HEK293 (cell line): ENCODE measurements around the gene CCDC92B.

Experiments
- CTCF ChIA-PET: fragments of 350-600 bp; formaldehyde crosslinking; extraction: SDS; loops from one replicate; lab custom pipeline; 2021; ENCODE audit warnings: antibody characterized with exemption; lab: Yijun Ruan, JAX
- POLR2A ChIA-PET: fragments of 300-600 bp; formaldehyde crosslinking; extraction: SDS; loops from one replicate; lab custom pipeline; 2020; ENCODE audit warnings: antibody characterized with exemption, inconsistent platforms; lab: Yijun Ruan, JAX
- H3K27ac ChIP-seq: fragments of 200-500 bp; sonication (Bioruptor generic); 2 replicates; pipeline ENCODE4 v1.5.1; 2014; ENCODE audit warnings: low read depth, low read length, control low read depth, inconsistent platforms; ENCODE audit errors: extremely low read depth
- H3K36me3 ChIP-seq, 2 experiments: fragments of 200-500 bp in 1 of 2; sonication (Bioruptor generic) in 1 of 2; 1 replicate in 1 of 2; 2 replicates in 1 of 2; pipeline ENCODE4 v1.5.1; 2014 to 2017; ENCODE audit warnings: inconsistent platforms in 2 of 2, low read length in 2 of 2; ENCODE audit not compliant: control insufficient read depth in 2 of 2, insufficient read depth in 1 of 2
- H3K4me1 ChIP-seq: fragments of 200-500 bp; sonication (Bioruptor generic); 2 replicates; pipeline ENCODE4 v1.5.1; 2014; ENCODE audit warnings: mild to moderate bottlenecking, low read length, inconsistent platforms; ENCODE audit not compliant: control insufficient read depth, insufficient read depth
- H3K4me3 ChIP-seq: 2 replicates; pipeline ENCODE4 v1.5.1; 2011; ENCODE audit warnings: low read depth, mild to moderate bottlenecking, control low read depth, low read length, moderate library complexity
- H3K9me3 ChIP-seq: fragments of 200-500 bp; sonication (Bioruptor generic); 2 replicates; pipeline ENCODE4 v1.5.1; 2014; ENCODE audit warnings: low read depth, low read length, inconsistent platforms; ENCODE audit not compliant: control insufficient read depth, insufficient read depth
- REPIN1 ChIP-seq: fragments of 450-650 bp; formaldehyde crosslinking; IDR thresholded peaks from 2 replicates; pipeline ENCODE4 v1.5.1; 2017; ENCODE audit warnings: missing biosample characterization, missing genetic modification characterization, low read depth
- ZNF354C ChIP-seq: fragments of 450-650 bp; formaldehyde crosslinking; IDR thresholded peaks from 2 replicates; pipeline ENCODE4 v1.5.1; 2016; ENCODE audit warnings: missing biosample characterization, missing genetic modification characterization, low read depth, borderline replicate concordance
- ZNF394 ChIP-seq: fragments of 450-650 bp; formaldehyde crosslinking; IDR thresholded peaks from 2 replicates; pipeline ENCODE4 v1.5.1; 2016; ENCODE audit warnings: missing biosample characterization, missing genetic modification characterization, mild to moderate bottlenecking, moderate library complexity, borderline replicate concordance
- ZNF426 ChIP-seq: fragments of 450-650 bp; formaldehyde crosslinking; IDR thresholded peaks from 2 replicates; pipeline ENCODE4 v1.5.1; 2017; ENCODE audit warnings: missing biosample characterization, missing genetic modification characterization, mild to moderate bottlenecking, inconsistent platforms, moderate library complexity
- ZNF514 ChIP-seq: fragments of 450-650 bp; formaldehyde crosslinking; IDR thresholded peaks from 2 replicates; pipeline ENCODE4 v1.5.1; 2016; ENCODE audit warnings: missing biosample characterization, missing genetic modification characterization
- ZNF558 ChIP-seq: fragments of 450-650 bp; formaldehyde crosslinking; IDR thresholded peaks from 2 replicates; pipeline ENCODE4 v1.5.1; 2016; ENCODE audit warnings: missing biosample characterization, missing genetic modification characterization
- ZNF621 ChIP-seq: fragments of 450-650 bp; formaldehyde crosslinking; IDR thresholded peaks from 2 replicates; pipeline ENCODE4 v1.5.1; 2017; ENCODE audit warnings: missing biosample characterization, missing genetic modification characterization
- TF ChIP-seq, protein P1 (sequence below): fragments of 450-650 bp; formaldehyde crosslinking; IDR thresholded peaks from 2 replicates; pipeline ENCODE4 v1.5.1; 2016; ENCODE audit warnings: missing biosample characterization, missing genetic modification characterization
- TF ChIP-seq, protein P2 (sequence below): fragments of 450-650 bp; formaldehyde crosslinking; IDR thresholded peaks from 2 replicates; pipeline ENCODE4 v1.5.1; 2016; ENCODE audit warnings: missing biosample characterization, missing genetic modification characterization
- TF ChIP-seq, protein P3 (sequence below): fragments of 450-650 bp; formaldehyde crosslinking; IDR thresholded peaks from 2 replicates; pipeline ENCODE4 v1.5.1; 2016; ENCODE audit warnings: missing biosample characterization, missing genetic modification characterization, borderline replicate concordance
- TF ChIP-seq, protein P4 (sequence below): fragments of 450-650 bp; formaldehyde crosslinking; IDR thresholded peaks from 2 replicates; pipeline ENCODE4 v1.5.1; 2016; ENCODE audit warnings: missing biosample characterization, missing genetic modification characterization

The CCDC92B gene

DNA sequence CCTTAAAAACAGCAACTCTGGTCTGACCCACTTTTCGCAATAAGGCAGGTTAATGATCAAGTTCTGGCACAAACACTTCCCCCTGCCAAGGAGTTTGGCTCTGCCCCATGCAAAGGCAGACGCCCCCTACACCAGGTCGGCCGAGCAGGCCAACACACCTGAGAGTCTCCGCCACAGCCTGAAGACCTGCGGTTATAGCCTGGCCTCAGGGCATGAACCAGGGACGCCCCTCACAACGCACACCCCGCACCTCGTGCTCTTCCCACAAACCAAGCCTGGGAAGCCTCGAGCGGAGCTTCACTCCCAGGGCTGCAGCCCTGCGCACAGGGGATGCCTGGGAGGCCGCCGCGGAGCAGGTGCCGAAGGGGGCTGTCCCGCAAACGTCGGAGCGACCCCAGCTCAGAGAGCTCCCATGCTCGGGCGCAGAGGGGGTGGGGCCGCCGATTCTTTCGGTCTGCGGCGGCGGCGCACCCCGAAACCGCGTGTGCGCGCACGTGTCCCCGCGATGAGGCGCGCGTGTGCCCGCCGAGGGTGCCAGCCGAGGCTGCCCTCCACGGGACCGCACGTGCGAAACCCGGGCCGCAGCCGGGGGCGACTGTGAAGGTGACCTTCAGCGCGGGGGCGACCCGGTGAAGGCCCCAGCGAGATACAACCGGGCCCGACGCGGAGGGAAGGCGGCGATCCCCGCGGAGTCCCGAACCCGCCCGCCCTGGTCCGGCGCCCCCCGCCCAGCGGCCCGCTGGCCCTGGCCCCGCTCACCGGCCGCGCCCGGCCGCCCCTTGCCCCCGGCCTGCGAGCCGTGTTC, 38.4 kb downstream of the CCDC92B start (continued):
- TF ChIP-seq, protein P1, sequence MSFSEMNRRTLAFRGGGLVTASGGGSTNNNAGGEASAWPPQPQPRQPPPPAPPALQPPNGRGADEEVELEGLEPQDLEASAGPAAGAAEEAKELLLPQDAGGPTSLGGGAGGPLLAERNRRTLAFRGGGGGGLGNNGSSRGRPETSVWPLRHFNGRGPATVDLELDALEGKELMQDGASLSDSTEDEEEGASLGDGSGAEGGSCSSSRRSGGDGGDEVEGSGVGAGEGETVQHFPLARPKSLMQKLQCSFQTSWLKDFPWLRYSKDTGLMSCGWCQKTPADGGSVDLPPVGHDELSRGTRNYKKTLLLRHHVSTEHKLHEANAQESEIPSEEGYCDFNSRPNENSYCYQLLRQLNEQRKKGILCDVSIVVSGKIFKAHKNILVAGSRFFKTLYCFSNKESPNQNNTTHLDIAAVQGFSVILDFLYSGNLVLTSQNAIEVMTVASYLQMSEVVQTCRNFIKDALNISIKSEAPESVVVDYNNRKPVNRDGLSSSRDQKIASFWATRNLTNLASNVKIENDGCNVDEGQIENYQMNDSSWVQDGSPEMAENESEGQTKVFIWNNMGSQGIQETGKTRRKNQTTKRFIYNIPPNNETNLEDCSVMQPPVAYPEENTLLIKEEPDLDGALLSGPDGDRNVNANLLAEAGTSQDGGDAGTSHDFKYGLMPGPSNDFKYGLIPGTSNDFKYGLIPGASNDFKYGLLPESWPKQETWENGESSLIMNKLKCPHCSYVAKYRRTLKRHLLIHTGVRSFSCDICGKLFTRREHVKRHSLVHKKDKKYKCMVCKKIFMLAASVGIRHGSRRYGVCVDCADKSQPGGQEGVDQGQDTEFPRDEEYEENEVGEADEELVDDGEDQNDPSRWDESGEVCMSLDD (tag by site-specific recombination) = peak; percentile 28; the same call in 1 of the 2 replicates
- no peak for TF ChIP-seq ZNF558 (tag by site-specific recombination)
- TF ChIP-seq, protein P2, sequence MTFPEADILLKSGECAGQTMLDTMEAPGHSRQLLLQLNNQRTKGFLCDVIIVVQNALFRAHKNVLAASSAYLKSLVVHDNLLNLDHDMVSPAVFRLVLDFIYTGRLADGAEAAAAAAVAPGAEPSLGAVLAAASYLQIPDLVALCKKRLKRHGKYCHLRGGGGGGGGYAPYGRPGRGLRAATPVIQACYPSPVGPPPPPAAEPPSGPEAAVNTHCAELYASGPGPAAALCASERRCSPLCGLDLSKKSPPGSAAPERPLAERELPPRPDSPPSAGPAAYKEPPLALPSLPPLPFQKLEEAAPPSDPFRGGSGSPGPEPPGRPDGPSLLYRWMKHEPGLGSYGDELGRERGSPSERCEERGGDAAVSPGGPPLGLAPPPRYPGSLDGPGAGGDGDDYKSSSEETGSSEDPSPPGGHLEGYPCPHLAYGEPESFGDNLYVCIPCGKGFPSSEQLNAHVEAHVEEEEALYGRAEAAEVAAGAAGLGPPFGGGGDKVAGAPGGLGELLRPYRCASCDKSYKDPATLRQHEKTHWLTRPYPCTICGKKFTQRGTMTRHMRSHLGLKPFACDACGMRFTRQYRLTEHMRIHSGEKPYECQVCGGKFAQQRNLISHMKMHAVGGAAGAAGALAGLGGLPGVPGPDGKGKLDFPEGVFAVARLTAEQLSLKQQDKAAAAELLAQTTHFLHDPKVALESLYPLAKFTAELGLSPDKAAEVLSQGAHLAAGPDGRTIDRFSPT (tag by site-specific recombination) = peak; percentile 26; the same call in 1 of the 2 replicates

DNA sequence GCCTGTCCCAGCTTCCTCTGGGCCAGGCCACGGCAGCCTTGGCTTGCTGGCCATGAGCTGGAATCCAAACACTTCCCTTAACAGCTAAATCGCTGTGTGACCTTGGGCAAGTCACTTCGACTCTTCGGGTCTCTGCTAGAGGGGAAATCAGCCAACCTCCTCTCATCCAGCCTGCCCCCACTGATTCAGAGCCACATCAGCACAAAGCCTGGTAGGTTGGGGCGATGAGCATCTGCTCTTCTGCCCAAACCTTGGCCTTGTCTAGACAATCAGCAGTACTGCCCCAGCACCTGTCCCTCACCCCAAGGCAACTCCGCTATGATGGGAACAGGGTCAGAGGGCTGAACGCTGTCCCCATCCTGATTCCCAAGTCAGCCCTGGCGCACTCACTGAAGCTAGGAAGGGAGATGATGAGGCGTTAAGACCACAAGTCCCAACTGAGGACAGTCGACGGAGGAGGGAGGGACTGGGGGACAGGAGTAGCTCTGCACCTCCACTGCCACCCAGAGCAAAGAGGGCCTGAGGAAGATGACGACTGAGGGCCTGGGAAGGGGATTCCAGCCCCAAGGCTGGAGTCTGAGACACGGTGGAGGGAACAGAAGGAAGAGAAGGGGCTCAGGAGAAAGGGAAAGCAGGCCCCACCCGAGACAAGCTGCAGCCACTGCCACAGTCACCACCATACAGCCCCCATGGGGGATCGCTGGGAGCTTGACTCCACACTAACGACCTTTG, 39.2 kb downstream of the CCDC92B start:
- Histone ChIP-seq H3K4me1 (peaks cover 13% of the 10 kb centered on the region), H3K27ac (peak overlapping the region; percentile 20; the same call in 1 of the 2 replicates), H3K9me3 (no peaks in the 10 kb centered on the region), H3K4me3 (peak overlapping the region; percentile 73), H3K36me3 (no peaks in the 10 kb centered on the region)
- POLR2A ChIA-PET = interaction anchor here (0.5 to 2.1 kb wide), 3 partner anchors 47 to 117 kb away, joined by 3 to 7 read pairs (median 3); partner anchors contain the start of gene PAFAH1B1
- CTCF ChIA-PET = interaction anchor here (0.7 to 1.2 kb wide), 4 partner anchors 18 to 308 kb away, joined by 3 read pairs; no protein-coding TSS in a partner anchor
- TF ChIP-seq ZNF426 (tag by site-specific recombination) (no peak), ZNF621 (tag by site-specific recombination) (no peak), REPIN1 (tag by site-specific recombination) (no peak), ZNF354C (tag by site-specific recombination) (no peak), ZNF394 (tag by site-specific recombination) (peak; percentile 28; the same call in 1 of the 2 replicates), ZNF514 (tag by site-specific recombination) (no peak)
- TF ChIP-seq, protein P3, sequence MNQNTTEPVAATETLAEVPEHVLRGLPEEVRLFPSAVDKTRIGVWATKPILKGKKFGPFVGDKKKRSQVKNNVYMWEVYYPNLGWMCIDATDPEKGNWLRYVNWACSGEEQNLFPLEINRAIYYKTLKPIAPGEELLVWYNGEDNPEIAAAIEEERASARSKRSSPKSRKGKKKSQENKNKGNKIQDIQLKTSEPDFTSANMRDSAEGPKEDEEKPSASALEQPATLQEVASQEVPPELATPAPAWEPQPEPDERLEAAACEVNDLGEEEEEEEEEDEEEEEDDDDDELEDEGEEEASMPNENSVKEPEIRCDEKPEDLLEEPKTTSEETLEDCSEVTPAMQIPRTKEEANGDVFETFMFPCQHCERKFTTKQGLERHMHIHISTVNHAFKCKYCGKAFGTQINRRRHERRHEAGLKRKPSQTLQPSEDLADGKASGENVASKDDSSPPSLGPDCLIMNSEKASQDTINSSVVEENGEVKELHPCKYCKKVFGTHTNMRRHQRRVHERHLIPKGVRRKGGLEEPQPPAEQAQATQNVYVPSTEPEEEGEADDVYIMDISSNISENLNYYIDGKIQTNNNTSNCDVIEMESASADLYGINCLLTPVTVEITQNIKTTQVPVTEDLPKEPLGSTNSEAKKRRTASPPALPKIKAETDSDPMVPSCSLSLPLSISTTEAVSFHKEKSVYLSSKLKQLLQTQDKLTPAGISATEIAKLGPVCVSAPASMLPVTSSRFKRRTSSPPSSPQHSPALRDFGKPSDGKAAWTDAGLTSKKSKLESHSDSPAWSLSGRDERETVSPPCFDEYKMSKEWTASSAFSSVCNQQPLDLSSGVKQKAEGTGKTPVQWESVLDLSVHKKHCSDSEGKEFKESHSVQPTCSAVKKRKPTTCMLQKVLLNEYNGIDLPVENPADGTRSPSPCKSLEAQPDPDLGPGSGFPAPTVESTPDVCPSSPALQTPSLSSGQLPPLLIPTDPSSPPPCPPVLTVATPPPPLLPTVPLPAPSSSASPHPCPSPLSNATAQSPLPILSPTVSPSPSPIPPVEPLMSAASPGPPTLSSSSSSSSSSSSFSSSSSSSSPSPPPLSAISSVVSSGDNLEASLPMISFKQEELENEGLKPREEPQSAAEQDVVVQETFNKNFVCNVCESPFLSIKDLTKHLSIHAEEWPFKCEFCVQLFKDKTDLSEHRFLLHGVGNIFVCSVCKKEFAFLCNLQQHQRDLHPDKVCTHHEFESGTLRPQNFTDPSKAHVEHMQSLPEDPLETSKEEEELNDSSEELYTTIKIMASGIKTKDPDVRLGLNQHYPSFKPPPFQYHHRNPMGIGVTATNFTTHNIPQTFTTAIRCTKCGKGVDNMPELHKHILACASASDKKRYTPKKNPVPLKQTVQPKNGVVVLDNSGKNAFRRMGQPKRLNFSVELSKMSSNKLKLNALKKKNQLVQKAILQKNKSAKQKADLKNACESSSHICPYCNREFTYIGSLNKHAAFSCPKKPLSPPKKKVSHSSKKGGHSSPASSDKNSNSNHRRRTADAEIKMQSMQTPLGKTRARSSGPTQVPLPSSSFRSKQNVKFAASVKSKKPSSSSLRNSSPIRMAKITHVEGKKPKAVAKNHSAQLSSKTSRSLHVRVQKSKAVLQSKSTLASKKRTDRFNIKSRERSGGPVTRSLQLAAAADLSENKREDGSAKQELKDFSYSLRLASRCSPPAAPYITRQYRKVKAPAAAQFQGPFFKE = 0 out of 2 replicates have a peak, but pooled peaks have one; percentile 62
- TF ChIP-seq, protein P4, sequence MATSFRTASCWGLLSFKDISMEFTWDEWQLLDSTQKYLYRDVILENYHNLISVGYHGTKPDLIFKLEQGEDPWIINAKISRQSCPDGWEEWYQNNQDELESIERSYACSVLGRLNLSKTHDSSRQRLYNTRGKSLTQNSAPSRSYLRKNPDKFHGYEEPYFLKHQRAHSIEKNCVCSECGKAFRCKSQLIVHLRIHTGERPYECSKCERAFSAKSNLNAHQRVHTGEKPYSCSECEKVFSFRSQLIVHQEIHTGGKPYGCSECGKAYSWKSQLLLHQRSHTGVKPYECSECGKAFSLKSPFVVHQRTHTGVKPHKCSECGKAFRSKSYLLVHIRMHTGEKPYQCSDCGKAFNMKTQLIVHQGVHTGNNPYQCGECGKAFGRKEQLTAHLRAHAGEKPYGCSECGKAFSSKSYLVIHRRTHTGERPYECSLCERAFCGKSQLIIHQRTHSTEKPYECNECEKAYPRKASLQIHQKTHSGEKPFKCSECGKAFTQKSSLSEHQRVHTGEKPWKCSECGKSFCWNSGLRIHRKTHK (tag by site-specific recombination) = no peak
